ENCODE results near the gene PSMB7. TPM values are rescaled to one million over a fixed set of nuclear protein-coding genes. Genes with fewer than 3 reads are reported as not detected.

Gene PSMB7
- total RNA-seq, 6 experiments from 2014 or later, result 220 to 267 (median 263) TPM

DNA sequence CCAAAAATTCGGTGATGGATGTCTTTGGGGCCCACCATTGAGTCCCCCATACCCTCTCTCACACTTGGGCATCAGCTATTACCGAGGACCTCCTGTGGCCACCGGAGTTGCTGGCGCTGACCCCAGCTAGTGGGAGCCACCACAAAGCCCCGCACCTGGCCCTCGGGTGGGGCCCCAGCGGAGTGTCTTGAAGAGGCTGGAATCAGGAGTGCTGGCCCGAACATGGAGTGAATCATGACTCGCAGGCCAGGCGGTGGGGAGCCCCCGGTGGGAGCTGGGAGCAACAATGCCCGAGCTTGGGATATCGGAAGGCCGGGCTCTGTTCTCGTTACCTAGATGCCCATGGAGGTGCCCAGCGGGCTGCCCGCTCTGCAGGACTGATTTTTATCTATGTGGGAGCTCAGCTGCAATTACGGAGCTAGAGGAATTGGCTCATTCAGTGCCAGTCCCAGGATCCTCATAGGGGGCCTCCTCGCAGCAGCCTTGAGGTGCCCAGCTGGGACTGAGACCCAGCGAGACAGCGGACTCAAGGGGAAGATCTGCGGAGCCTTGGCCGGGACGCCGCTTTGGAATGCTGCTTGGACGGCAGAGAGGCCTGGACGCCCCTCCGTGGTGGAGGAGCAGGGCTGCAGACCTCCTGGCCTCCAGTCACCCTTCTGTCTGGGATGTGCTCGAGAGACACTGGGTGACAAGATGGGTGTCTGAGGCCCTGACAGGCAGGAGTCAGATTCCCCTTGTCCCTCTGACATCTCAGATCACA lies 70.8 kb downstream of the PSMB7 start:
- Mint-ChIP-seq H3K36me3 (ENCODE audit: low read depth) (peaks cover 17% of the 10 kb centered on the region), H3K4me1 (ENCODE audit: low read depth) (peaks cover 28% of the 10 kb centered on the region), H3K9me3 (no peaks in the 10 kb centered on the region), H3K27me3 (ENCODE audit: insufficient read depth) (peaks cover 26% of the 10 kb centered on the region), H3K4me3 (no peak overlapping the region), H3K27ac (peak overlapping the region; percentile 47; the same call in 1 of the 2 replicates)
- TF ChIP-seq, protein P1, sequence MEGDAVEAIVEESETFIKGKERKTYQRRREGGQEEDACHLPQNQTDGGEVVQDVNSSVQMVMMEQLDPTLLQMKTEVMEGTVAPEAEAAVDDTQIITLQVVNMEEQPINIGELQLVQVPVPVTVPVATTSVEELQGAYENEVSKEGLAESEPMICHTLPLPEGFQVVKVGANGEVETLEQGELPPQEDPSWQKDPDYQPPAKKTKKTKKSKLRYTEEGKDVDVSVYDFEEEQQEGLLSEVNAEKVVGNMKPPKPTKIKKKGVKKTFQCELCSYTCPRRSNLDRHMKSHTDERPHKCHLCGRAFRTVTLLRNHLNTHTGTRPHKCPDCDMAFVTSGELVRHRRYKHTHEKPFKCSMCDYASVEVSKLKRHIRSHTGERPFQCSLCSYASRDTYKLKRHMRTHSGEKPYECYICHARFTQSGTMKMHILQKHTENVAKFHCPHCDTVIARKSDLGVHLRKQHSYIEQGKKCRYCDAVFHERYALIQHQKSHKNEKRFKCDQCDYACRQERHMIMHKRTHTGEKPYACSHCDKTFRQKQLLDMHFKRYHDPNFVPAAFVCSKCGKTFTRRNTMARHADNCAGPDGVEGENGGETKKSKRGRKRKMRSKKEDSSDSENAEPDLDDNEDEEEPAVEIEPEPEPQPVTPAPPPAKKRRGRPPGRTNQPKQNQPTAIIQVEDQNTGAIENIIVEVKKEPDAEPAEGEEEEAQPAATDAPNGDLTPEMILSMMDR (IDR thresholded peaks at IDR 0.05), result peak; percentile 18; the same call in 1 of the 2 replicates
- no peak for DNase-seq

DNA sequence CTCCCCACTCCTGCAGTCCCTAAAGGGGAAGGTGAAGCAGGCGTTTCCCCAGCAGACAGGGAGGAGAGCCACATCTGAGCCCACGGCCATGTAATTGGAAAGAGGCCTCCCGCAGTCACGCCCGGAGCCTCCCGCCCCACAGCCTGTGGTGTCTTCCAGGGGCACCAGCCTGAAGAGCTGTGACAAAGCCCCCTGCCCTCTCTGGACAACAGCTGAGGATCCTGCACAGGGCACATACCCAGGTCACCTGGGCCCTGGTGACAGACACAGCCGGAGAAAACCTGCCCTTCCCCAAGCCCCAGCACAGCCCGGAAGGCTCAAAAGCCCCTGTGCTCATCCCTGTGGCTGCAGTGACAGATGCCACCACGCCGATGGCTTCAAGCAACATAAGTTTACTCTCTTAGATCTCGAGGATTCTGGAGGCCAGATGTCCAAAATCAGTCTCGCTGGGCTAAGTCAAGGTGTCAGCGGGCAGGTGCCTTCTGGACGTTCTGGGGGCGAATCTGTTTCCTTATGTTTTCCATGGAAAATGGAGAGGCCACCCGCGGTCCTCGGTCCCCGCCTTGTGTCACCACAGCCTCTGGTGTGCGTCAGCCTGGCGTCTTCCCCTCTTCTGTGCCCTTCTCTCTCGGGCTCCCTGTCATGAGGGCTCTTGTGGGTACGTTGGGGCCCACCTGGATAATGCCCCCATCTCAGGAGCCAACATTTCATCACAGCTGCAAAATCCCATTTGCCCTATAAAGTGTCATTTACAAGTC lies 71.5 kb downstream of the PSMB7 start:
- Mint-ChIP-seq H3K27ac (peak overlapping the region; percentile 91), H3K4me1 (ENCODE audit: low read depth) (peaks cover 28% of the 10 kb centered on the region), H3K36me3 (ENCODE audit: low read depth) (peaks cover 17% of the 10 kb centered on the region), H3K4me3 (peak overlapping the region; percentile 81; the same call in 1 of the 2 replicates), H3K27me3 (ENCODE audit: insufficient read depth) (peaks cover 25% of the 10 kb centered on the region), H3K9me3 (no peaks in the 10 kb centered on the region)
- no peak for DNase-seq
- TF ChIP-seq, protein P1 (IDR thresholded peaks at IDR 0.05), result no peak

DNA sequence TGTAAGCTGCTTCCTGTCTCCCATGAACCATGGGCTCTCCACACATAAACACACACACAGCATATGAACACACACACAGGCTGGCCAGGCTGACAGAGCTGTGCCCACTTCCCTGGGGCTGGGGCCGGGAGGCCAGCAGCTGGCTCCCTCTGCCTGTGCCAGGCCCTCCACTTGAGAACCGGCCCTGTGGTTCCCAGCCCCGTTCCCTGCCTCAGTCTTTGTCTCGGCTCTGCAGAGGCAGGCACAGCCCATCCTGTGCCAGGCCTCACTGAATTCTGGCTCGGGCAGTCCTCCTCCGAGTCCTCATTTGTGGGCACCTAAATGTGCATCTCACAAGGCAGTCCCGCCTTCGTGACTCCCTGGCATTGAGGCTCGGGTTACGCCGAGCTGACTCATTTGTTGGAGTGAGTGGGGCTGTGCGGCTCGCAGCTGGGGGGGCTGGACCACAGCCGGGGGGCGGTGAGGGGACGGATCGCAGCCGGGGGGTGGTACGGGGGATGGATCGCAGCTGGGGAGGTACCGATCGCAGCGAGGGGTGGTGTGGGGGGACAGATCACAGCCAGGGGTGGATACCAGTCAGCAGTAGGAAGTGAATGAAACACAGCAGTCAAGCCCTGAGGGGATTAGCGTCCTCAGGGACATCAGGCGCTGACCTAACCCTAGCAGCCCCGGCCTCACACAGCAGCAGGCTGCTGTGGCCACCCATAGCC lies 72.3 kb downstream of the PSMB7 start:
- Mint-ChIP-seq H3K36me3 (ENCODE audit: low read depth) (peaks cover 17% of the 10 kb centered on the region), H3K9me3 (no peaks in the 10 kb centered on the region), H3K27ac (peak overlapping the region; percentile 91), H3K4me1 (ENCODE audit: low read depth) (peaks cover 28% of the 10 kb centered on the region), H3K27me3 (ENCODE audit: insufficient read depth) (peaks cover 18% of the 10 kb centered on the region), H3K4me3 (peak overlapping the region; percentile 81)
- DNase-seq, result peak; percentile 89
- TF ChIP-seq, protein P1 (IDR thresholded peaks at IDR 0.05), result no peak

DNA sequence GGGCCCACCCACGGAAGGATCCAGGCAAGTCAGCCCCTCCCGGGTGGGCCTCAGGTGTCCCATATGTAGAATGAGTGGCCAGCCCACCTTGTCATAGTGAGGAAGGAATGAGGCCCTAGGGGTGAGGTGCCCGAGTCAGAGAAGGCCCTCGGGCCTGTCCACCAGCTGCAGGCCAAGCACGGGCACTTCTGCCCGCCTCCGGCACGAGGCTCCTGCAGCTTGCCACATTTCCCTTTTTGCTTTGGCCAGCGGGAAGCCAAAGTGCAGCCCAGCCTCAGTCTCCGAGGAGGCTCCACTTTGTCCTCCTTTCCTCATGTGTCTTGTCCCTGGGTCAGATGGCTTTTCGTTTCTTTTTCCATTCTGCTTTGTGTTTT lies 72.9 kb downstream of the PSMB7 start:
- Mint-ChIP-seq H3K27me3 (ENCODE audit: insufficient read depth) (peaks cover 18% of the 10 kb centered on the region), H3K27ac (peak overlapping the region; percentile 91), H3K4me3 (peak overlapping the region; percentile 81), H3K9me3 (no peaks in the 10 kb centered on the region), H3K36me3 (ENCODE audit: low read depth) (peaks cover 23% of the 10 kb centered on the region), H3K4me1 (ENCODE audit: low read depth) (peaks cover 28% of the 10 kb centered on the region)
- no peak for DNase-seq
- TF ChIP-seq, protein P1 (IDR thresholded peaks at IDR 0.05), result no peak

DNA sequence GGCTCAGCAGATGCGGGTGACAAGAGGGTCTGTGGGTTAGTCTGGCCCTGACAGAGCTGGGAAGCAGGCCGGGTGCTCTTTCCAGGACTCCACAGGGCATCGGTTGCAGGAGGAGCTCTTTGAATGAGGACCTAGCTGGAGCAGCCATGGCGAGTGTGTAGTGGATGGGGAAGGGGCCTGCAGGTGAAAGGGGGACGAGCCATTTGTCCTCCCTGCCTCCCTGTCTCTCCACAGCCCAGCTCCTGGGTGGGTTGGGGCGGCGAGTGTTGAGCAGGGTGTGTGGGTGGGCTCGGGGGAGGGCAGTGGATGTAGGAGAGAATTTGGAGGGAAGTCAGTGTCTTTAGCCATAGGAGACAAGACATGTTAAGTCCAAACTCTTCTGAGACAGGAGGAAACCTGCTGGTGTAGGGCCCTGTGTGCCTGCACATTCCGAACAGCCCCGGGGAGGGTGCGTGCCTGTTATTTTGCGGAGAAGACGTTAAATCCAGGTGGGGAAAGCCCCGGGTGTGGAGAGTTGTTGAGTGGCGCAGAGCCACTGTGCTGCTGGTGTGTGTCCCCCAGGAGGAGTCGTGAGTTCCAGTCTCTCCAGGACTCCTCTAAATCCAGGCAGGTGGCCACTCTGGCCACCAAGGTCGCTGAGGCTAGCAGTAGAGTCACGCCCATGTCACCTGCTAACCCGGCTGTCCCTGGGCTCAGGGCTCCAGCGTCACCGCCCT lies 73.6 kb downstream of the PSMB7 start:
- TF ChIP-seq, protein P1 (IDR thresholded peaks at IDR 0.05), result no peak
- H3K27ac Mint-ChIP-seq, result peak overlapping the region; percentile 43
- H3K9me3 Mint-ChIP-seq, result no peaks in the 10 kb centered on the region
- peaks cover 16% of the 10 kb centered on the region for H3K27me3 Mint-ChIP-seq (ENCODE audit: insufficient read depth)
- DNase-seq, result no peak
- H3K36me3 Mint-ChIP-seq (ENCODE audit: low read depth), result peaks cover 28% of the 10 kb centered on the region
- peaks cover 28% of the 10 kb centered on the region for H3K4me1 Mint-ChIP-seq (ENCODE audit: low read depth)
- H3K4me3 Mint-ChIP-seq, result no peak overlapping the region
